Ishikawa (cell line): ENCODE results near the gene STAG2.

Experiments used
- CEBPB ChIP-seq: IDR thresholded peaks from 2 replicates; pipeline ENCODE4 v1.6.1; 2012
- CREB1 ChIP-seq: IDR thresholded peaks from 2 replicates; pipeline ENCODE4 v1.6.1; 2012; ENCODE audit warnings: low read depth
- EGR1 ChIP-seq: IDR thresholded peaks from 2 replicates; pipeline ENCODE4 v1.6.1; 2012
- EP300 ChIP-seq: IDR thresholded peaks from 2 replicates; pipeline ENCODE4 v1.6.1; 2012; ENCODE audit warnings: borderline replicate concordance
- FOXM1 ChIP-seq: IDR thresholded peaks from 2 replicates; pipeline ENCODE4 v1.6.1; 2012; ENCODE audit warnings: low read depth, borderline replicate concordance
- MAX ChIP-seq: IDR thresholded peaks from 2 replicates; pipeline ENCODE4 v1.6.1; 2012
- RAD21 ChIP-seq: IDR thresholded peaks from 2 replicates; pipeline ENCODE4 v1.6.1; 2012; ENCODE audit warnings: low read depth
- REST ChIP-seq: IDR thresholded peaks from 2 replicates; pipeline ENCODE4 v1.6.1; 2012; ENCODE audit warnings: low read depth, mild to moderate bottlenecking
- TAF1 ChIP-seq: IDR thresholded peaks from 2 replicates; pipeline ENCODE4 v1.6.1; 2012; ENCODE audit warnings: low read depth, mild to moderate bottlenecking
- TEAD4 ChIP-seq: IDR thresholded peaks from 2 replicates; pipeline ENCODE4 v1.6.1; 2012
- USF1 ChIP-seq: IDR thresholded peaks from 2 replicates; pipeline ENCODE4 v1.6.1; 2012
- YY1 ChIP-seq: IDR thresholded peaks from 2 replicates; pipeline ENCODE4 v1.6.1; 2012; ENCODE audit warnings: low read depth
- ZBTB7A ChIP-seq: IDR thresholded peaks from 2 replicates; pipeline ENCODE4 v1.6.1; 2012; ENCODE audit warnings: low read depth

GRCh38 chrX:124098089-124098488, 136.6 kb downstream of the STAG2 start:
- no peak for TF ChIP-seq CEBPB
- TF ChIP-seq REST: no peak
- no peak for TF ChIP-seq YY1
- no peak for TF ChIP-seq EP300
- TF ChIP-seq CREB1: no peak
- TF ChIP-seq USF1: no peak
- no peak for TF ChIP-seq EGR1
- no peak for TF ChIP-seq TAF1
- no peak for TF ChIP-seq ZBTB7A
- no peak for TF ChIP-seq FOXM1
- no peak for TF ChIP-seq TEAD4
- TF ChIP-seq RAD21: no peak
- TF ChIP-seq MAX: no peak
